Activated CD8-positive, alpha-beta memory T cell treated with anti-CD3 and anti-CD28 coated beads for 36 hours (primary cell): ENCODE measurements around the gene HABP4. TPM values are rescaled to one million over a fixed set of nuclear protein-coding genes. Genes with fewer than 3 reads are reported as not detected.

Experiments
- total RNA-seq, 2 experiments: library from RNA; stranded (reverse); gene quantifications; one replicate each; pipeline ENCODE4 v1.2.3, GENCODE V29; 2021

The HABP4 gene
- total RNA-seq, 2 experiments from 2014 or later: 16.0 to 16.1 TPM

Other genes starting within 250 kb of the HABP4 start
- gene HSD17B3, start 148.0 kb upstream of the HABP4 start, total RNA-seq: not detected
- 1 to 10 TPM; 3.4 to 4.2 TPM for gene SLC35D2, start 66.5 kb upstream of the HABP4 start, total RNA-seq
- gene ZNF367, start 31.8 kb upstream of the HABP4 start, total RNA-seq: 10 to 100 TPM; 46.0 to 47.8 TPM
- 1 to 10 TPM; 2.7 to 3.1 TPM for gene CDC14B, start 169.7 kb downstream of the HABP4 start, total RNA-seq
- 10 to 100 TPM in 1 of 2 experiments, 1 to 10 TPM in 1; 9.6 to 10.1 TPM for gene PRXL2C, start 205.1 kb downstream of the HABP4 start, total RNA-seq